Adipose tissue (tissue), 3 donors: ENCODE data around the gene GSK3A. TPM values are rescaled to one million over a fixed set of nuclear protein-coding genes. Genes with fewer than 3 reads are reported as not detected.

Source experiments
- H3K27ac ChIP-seq: one replicate; pipeline ENCODE4 v1.5.1; 2013; ENCODE audit warnings: low read depth, low read length
- WGBS, 3 donors: extraction: QIAGEN DNeasy Blood & Tissue Kit; methylation state at CpG; one replicate each; pipeline ENCODE4 v1.1.7; 2013; 5-methylcytosine and 5-hydroxymethylcytosine counted together
- polyA plus RNA-seq, 3 donors: library from polyadenylated mRNA; stranded (reverse); fragments of 200-250 nt; gene quantifications; one replicate each; pipeline ENCODE4 v1.2.3, GENCODE V29; 2013
- donor health status: healthy with polysubstance abuse.
- donor health status: Bipolar disorder and iron deficiency.
- donor health status: healthy.

Gene GSK3A
- polyA plus RNA-seq, 3 donors = 20.9 to 53.8 (median 37.3) TPM

DNA sequence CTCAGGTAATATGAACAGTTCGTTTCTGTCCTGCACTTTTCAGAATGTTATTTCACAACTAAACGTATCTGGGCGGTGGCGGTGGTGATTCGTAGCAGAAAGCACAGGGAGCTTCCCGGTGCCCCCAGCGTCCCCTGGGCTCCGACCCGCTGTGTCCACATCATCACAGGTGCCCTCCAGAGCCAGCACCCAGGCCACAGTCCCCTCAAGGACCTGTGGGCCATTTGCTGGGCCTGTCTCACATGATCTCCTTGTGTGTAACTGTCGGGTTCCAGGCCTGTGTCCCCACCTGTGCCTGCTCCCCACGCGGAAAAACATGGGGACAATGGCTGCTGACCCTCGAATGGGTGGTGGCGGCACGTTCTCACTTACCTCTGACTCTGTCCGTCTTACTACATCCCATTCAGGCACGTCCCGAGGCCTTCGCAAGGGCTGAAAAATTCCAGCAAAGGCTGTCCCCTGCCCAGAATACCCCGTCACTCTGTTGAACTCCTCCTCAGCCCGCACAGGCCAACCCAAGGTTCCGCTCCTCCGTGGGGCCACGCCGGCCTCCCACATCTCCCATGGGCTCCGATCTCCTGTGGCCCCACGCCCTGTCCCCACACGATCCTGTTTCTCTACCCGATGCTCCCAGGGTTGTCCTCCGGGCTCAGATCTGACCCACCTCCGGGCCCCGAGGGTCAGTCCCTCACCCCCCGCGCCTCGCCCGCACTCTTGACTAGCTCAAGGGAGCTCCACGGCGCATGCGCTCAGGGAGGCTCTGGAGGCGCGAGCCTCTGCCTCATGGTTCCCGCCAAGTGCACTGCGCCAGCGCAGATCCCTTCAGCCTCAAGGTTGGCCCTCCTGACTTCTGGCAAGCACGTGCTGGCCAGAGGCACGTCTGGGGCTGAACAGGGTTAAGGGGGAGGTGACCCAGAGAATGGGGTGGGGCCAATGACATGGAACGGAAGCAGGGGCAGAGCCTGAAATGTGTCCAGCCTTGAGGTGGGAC, 46.1 kb downstream of the GSK3A start:
- H3K27ac ChIP-seq = no peak overlapping the region
- WGBS, 3 donors = 87 to 91% (median 87%) methylated on average over 46 to 47 of the region's 47 CpGs

GRCh38 chr19:42193706-42194105, 48.7 kb downstream of the GSK3A start:
- 64 to 68% (median 67%) methylated on average over 3 of the region's 3 CpGs for WGBS, 3 donors
- H3K27ac ChIP-seq = no peak overlapping the region

DNA sequence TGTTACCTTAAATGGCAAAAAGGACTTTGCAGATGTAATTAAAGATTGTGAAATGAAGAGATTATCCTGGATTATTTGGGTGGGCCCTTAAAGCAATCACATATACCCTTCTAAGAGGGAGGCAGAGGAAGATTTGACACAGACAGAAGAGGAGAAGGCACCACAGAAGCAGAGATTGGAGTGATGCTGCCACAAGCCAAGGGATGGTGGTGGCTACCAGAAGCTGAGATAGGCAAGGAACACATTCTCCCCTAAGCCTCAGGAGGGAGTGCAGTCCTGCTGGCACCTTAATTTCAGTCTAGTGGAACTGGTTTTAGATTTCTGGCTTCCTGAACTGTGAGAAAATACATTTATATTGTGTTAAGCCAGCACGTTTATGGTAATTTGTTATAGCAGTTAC, 49.1 kb downstream of the GSK3A start:
- 71 to 85% (median 80%) methylated on average over 1 of the region's 1 CpG for WGBS, 3 donors
- no peak overlapping the region for H3K27ac ChIP-seq

DNA sequence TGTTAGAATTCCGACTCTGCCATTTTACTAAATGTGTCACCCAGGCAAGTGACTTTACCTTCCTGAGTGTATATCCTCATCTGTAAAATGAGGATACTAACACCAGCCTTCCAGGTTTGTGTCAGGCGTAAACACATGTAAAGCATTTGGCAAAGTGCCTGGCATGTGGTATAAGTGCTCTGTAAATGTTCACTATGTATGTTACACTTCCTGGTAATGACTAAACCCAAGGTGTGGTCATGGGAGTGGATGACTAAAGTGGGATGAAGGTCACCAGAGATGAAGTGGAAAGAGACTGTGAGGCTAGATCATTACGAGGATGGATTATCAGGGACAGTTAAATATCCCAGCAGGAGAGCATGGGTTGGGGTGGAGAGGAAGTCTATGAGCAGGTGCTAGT, 50.5 kb downstream of the GSK3A start:
- 55 to 66% (median 63%) methylated on average over 3 of the region's 3 CpGs for WGBS, 3 donors
- no peak overlapping the region for H3K27ac ChIP-seq

GRCh38 chr19:42191330-42191729, 51.1 kb downstream of the GSK3A start:
- no peak overlapping the region for H3K27ac ChIP-seq
- WGBS, 3 donors = 83 to 86% (median 84%) methylated on average over 1 of the region's 1 CpG

DNA sequence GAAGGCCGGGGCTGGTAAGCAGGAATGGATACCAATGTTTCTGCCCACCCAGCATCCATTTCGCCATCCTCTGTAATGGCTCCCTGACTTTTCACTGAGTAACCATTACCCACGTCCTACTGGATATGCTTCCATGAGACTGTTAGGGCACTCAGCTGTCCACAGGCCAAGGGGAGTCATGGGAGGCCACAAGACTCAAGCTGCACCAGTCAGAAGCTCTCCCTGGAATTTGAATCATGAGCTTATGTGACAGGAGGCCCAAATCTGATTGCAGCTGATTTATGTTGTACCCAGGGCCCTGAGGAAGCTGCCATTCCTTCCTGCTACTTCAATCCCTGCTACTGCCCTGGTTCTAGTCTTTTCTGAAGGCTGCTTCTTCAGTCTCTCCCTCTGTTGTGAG, 53.3 kb downstream of the GSK3A start:
- WGBS, 3 donors = 68 to 80% (median 77%) methylated on average over 3 of the region's 3 CpGs
- H3K27ac ChIP-seq = no peak overlapping the region

DNA sequence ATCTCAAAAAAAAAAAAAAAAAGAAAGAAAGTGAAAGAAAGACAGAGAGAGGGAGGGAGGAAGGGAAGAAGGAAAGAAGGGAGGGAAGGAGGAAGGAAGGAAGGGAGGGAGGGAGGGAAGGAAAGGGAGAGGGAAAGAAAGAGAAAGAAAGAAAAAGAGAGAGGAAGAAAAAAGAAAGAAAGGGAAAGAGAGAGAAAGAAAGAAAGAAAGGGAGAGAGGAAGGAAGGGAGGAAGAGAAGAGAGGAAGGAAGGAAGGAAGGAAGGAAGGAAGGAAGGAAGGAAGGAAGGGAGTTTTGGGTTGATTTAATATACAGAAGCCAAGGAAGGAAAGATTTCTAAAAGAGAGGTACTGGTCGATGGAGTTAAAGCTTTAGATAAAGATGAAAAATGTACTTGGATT, 53.7 kb downstream of the GSK3A start:
- 60 to 78% (median 64%) methylated on average over 1 of the region's 1 CpG for WGBS, 3 donors
- H3K27ac ChIP-seq = no peak overlapping the region

DNA sequence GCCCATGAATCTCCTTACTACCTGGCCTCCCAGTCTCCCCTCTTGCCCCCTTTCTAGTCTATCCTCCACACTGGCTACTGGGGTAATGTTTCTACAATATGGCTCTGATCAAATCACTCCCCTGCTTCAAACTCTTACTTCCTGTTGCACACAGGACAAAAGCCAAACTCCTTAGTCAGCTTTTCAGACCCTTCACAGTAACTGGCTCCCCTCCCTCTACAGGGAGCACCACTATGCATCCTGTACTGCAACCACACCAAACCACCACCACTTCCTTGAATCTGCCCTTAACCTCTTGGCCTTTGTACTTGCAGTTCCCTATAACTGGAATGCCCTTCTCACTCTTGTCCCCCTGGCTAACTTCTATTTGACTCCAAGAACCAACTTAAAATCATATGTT, 57.1 kb downstream of the GSK3A start:
- no peak overlapping the region for H3K27ac ChIP-seq

GRCh38 chr19:42184401-42184861, 58.0 kb downstream of the GSK3A start:
- 0 to 7% (median 3%) methylated on average over 1 of the region's 1 CpG for WGBS, 3 donors
- H3K27ac ChIP-seq = no peak overlapping the region

Other genes with a start within 250 kb of the GSK3A start
- under 1 TPM in 2 of 3 donors, not detected in 1; 0.21 to 0.34 TPM for gene ATP1A3, start 248.4 kb downstream of the GSK3A start, polyA plus RNA-seq
- 1 to 10 TPM in 1 of 3 donors, under 1 TPM in 2; 0.51 to 1.2 (median 0.79) TPM for gene GRIK5, start 172.4 kb downstream of the GSK3A start, polyA plus RNA-seq
- 1 to 10 TPM; 4.2 to 8.0 (median 5.3) TPM for gene ZNF574, start 166.4 kb downstream of the GSK3A start, polyA plus RNA-seq
- 1 to 10 TPM in 1 of 3 donors, under 1 TPM in 2; 0.67 to 1.2 (median 0.83) TPM for gene POU2F2, start 110.2 kb downstream of the GSK3A start, polyA plus RNA-seq
- 10 to 100 TPM; 14.1 to 17.9 (median 15.7) TPM for gene DEDD2, start 24.9 kb downstream of the GSK3A start, polyA plus RNA-seq
- 1 to 10 TPM; 2.9 to 3.4 (median 2.9) TPM for gene ZNF526, start 22.3 kb downstream of the GSK3A start, polyA plus RNA-seq
- gene ERF, start 12.5 kb upstream of the GSK3A start, polyA plus RNA-seq = 10 to 100 TPM; 16.5 to 64.6 (median 33.4) TPM
- gene CIC, start 26.6 kb upstream of the GSK3A start, polyA plus RNA-seq = 10 to 100 TPM; 18.7 to 49.1 (median 33.3) TPM
- under 1 TPM; 0.26 to 0.67 (median 0.34) TPM for gene PRR19, start 59.5 kb upstream of the GSK3A start, polyA plus RNA-seq
- 10 to 100 TPM in 2 of 3 donors, 1 to 10 TPM in 1; 7.7 to 17.3 (median 11.2) TPM for gene PAFAH1B3, start 60.0 kb upstream of the GSK3A start, polyA plus RNA-seq
- gene TMEM145, start 70.7 kb upstream of the GSK3A start, polyA plus RNA-seq = 1 to 10 TPM in 1 of 3 donors, under 1 TPM in 1, not detected in 1; 0.10 to 1.4 TPM
- gene MEGF8, start 83.0 kb upstream of the GSK3A start, polyA plus RNA-seq = 10 to 100 TPM in 2 of 3 donors, 1 to 10 TPM in 1; 6.8 to 30.4 (median 20.3) TPM
- 10 to 100 TPM in 2 of 3 donors, 1 to 10 TPM in 1; 2.8 to 13.5 (median 11.1) TPM for gene CNFN, start 147.7 kb upstream of the GSK3A start, polyA plus RNA-seq
- 1,000 to 10,000 TPM in 1 of 3 donors, 100 to 1,000 TPM in 2; 207 to 2,261 (median 448) TPM for gene LIPE, start 184.8 kb upstream of the GSK3A start, polyA plus RNA-seq
- 10 to 100 TPM in 2 of 3 donors, 1 to 10 TPM in 1; 2.1 to 26.5 (median 14.5) TPM for gene CXCL17, start 200.3 kb upstream of the GSK3A start, polyA plus RNA-seq